ENCODE data around the gene GLUD2.
A peak's percentile ranks its signal among the peaks of the same experiment; 100 is the strongest.
"Not testable (repeated sequence)": the region's sequence is repeated elsewhere in the genome, so short reads cannot be mapped to it uniquely, and the experiment has no call there.

The GLUD2 gene

GRCh38 chrX:121050781-121051180 is 3.4 kb downstream of the GLUD2 start:
- Histone ChIP-seq H3K4me3 (no peak overlapping the region), H3K36me3 (replicated peaks) (no peaks in the 10 kb centered on the region), H3K27me3 (ENCODE audit: low read depth) (no peaks in the 10 kb centered on the region), H3K9me3 (peaks cover 5% of the 10 kb centered on the region; the same call in 1 of the 2 replicates), H3K4me1 (peaks cover 14% of the 10 kb centered on the region)
- in situ Hi-C loops (cut with MboI; ENCODE audit: low sequenced_read_pairs), result no loop called here
- DNase-seq (ENCODE audit: low spot score in 2 of 2), result no peak

DNA sequence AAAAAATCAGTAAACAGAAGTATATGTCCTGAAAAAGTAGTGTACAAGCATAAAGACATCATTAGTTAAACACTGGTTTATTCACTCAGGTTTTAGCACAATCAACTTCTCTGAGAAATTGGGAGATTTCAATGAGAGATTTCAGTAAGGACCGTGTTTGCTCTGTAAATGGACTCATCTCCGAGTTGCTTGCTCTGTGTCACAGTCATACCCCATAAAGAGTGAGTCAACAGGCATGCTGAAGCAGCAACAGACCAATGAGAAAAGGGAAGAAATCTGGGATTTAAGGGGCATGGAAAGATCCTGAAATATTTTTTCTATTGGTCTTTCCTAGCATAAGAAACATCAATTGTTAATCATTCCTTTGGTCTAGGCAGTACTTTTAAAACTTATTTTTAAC is 4.7 kb downstream of the GLUD2 start:
- Histone ChIP-seq H3K27me3 (ENCODE audit: low read depth) (no peaks in the 10 kb centered on the region), H3K36me3 (replicated peaks) (no peaks in the 10 kb centered on the region), H3K4me3 (no peak overlapping the region), H3K9me3 (peaks cover 5% of the 10 kb centered on the region; the same call in 1 of the 2 replicates), H3K4me1 (peaks cover 14% of the 10 kb centered on the region)
- no peak for DNase-seq (ENCODE audit: low spot score in 2 of 2)
- in situ Hi-C loops (cut with MboI; ENCODE audit: low sequenced_read_pairs), result no loop called here

DNA sequence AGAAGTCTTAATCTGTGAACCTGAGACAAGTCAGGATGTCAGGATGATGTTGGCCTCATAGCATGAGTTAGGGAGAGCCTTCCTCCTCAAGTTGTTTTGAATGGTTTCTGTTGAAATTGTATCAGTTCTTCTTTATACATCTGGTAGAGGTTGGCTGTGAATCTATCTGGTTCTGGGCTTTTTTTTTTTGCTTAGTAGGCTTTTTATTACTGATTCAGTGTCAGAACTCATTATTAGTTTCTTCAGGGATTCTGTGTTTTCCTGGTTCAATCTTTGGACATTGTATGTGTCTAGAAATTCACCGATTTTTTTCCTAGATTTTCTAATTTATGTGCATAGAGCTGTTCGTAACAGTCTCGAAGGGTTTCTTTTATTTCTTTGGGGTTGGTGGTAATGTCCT is 14.9 kb downstream of the GLUD2 start:
- Histone ChIP-seq H3K4me3 (no peak overlapping the region), H3K36me3 (replicated peaks) (no peaks in the 10 kb centered on the region), H3K9me3 (no peaks in the 10 kb centered on the region), H3K4me1 (no peaks in the 10 kb centered on the region), H3K27me3 (ENCODE audit: low read depth) (no peaks in the 10 kb centered on the region)
- in situ Hi-C loops (cut with MboI; ENCODE audit: low sequenced_read_pairs), result no loop called here
- no peak for DNase-seq (ENCODE audit: low spot score in 2 of 2)

DNA sequence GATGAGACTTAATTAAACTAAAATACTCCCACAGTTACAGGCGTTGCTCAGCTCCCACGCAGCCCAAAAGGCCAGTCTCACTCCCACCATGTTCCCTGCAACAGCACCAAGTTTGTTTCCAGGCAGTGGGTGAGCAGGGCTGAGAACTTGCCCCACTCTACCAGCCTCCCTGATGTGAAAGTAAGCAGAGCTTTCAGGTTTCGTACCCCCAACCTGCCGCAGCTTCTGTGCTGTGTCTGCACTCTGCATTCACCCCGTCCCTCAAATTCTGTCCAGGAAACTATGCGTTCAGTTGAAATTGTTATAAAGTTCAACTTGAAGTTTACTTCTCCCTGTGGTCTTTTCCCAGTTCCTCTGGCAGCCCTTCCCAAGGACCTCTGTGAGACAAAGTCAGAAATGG is 17.2 kb downstream of the GLUD2 start:
- Histone ChIP-seq H3K9me3 (no peaks in the 10 kb centered on the region), H3K4me1 (no peaks in the 10 kb centered on the region), H3K27me3 (ENCODE audit: low read depth) (no peaks in the 10 kb centered on the region), H3K36me3 (replicated peaks) (no peaks in the 10 kb centered on the region), H3K4me3 (no peak overlapping the region)
- in situ Hi-C loops (cut with MboI; ENCODE audit: low sequenced_read_pairs), result no loop called here
- no peak for DNase-seq (ENCODE audit: low spot score in 2 of 2)

DNA sequence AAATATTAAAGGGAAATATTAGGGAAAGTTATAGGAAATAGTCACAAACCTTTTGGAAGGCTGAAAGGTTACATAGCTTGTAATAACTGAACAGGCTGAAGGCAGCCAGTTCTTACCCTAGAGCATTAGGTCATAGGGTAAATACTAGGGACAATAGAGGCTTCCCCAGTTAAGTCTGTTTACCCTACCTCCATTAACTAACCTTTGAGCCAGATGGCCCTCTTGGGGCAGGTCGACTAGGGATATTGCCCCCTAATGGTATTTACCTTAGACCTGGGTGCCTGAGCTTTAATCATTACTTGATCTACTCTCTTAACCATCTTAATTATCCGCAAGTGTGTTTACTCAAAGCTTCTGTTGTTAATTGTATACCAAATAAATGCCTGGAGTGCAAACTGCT is 36.8 kb downstream of the GLUD2 start:
- DNase-seq (ENCODE audit: low spot score in 2 of 2); H3K27me3 ChIP-seq (ENCODE audit: low read depth); H3K4me1 ChIP-seq; H3K36me3 ChIP-seq (replicated peaks); in situ Hi-C loops (cut with MboI; ENCODE audit: low sequenced_read_pairs); H3K4me3 ChIP-seq; H3K9me3 ChIP-seq: not testable (repeated sequence)

- Histone ChIP-seq H3K4me3 (no peak overlapping the region), H3K27me3 (ENCODE audit: low read depth) (no peaks in the 10 kb centered on the region), H3K9me3 (no peaks in the 10 kb centered on the region), H3K36me3 (replicated peaks) (no peaks in the 10 kb centered on the region), H3K4me1 (no peaks in the 10 kb centered on the region)
- DNase-seq (ENCODE audit: low spot score in 2 of 2), result no peak
- in situ Hi-C loops (cut with MboI; ENCODE audit: low sequenced_read_pairs), result no loop called here
Measured at GRCh38 chrX:121084903-121085611, 37.6 kb downstream of the GLUD2 start.

GRCh38 chrX:121085612-121086010 is 38.2 kb downstream of the GLUD2 start:
- Histone ChIP-seq H3K9me3 (no peaks in the 10 kb centered on the region), H3K4me3 (no peak overlapping the region), H3K27me3 (ENCODE audit: low read depth) (no peaks in the 10 kb centered on the region), H3K4me1 (no peaks in the 10 kb centered on the region), H3K36me3 (replicated peaks) (no peaks in the 10 kb centered on the region)
- DNase-seq (ENCODE audit: low spot score in 2 of 2), result no peak
- in situ Hi-C loops (cut with MboI; ENCODE audit: low sequenced_read_pairs), result no loop called here

DNA sequence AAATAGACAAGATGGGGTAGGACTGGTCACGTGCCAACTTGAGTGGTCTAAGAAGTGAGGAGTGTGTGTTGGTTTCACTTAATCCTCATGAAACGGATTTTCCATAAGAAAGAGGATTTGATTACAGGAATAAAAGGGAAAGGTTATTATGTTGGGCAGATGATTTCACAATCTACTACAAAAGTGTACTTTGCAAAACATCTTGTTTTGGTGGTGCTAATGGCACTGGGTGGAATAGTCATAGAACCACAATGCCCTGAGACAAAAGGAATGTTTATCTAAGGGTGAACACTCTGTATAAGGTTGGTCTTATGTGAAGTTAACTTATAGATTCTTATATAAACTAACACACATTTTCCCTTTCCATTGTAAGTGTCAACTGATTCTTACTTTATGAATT is 45.6 kb downstream of the GLUD2 start:
- Histone ChIP-seq H3K4me1 (peaks cover 15% of the 10 kb centered on the region), H3K9me3 (no peaks in the 10 kb centered on the region), H3K27me3 (ENCODE audit: low read depth) (no peaks in the 10 kb centered on the region), H3K36me3 (replicated peaks) (no peaks in the 10 kb centered on the region), H3K4me3 (no peak overlapping the region)
- in situ Hi-C loops (cut with MboI; ENCODE audit: low sequenced_read_pairs), result no loop called here
- DNase-seq (ENCODE audit: low spot score in 2 of 2), result peak; percentile 74 to 97

All from HAP-1 (cell line).